Activated T-cell treated with anti-CD3 and anti-CD28 coated beads, Interleukin-2, amount 50 U/mL, for 4 hours (primary cell): ENCODE results near the gene APOBEC2. TPM values are rescaled to one million over a fixed set of nuclear protein-coding genes. Genes with fewer than 3 reads are reported as not detected.

ENCODE experiments used
- ATAC-seq, 2 donors: fragments of 200-7000 bp; cut with Tn5 transposase; one replicate each; pipeline ENCODE4 v1.10.0; 2021
- DNase-seq: peaks from one replicate; pipeline ENCODE4 v3.0.0-alpha.2; 2020
- H3K27me3 Mint-ChIP-seq: one replicate; pipeline ENCODE4 v1.8.0; 2021; ENCODE audit warnings: low read depth, mixed read lengths
- H3K36me3 Mint-ChIP-seq: one replicate; pipeline ENCODE4 v1.8.0; 2022; ENCODE audit warnings: mixed read lengths; ENCODE audit not compliant: insufficient read depth
- H3K4me1 Mint-ChIP-seq: one replicate; pipeline ENCODE4 v1.8.0; 2021; ENCODE audit warnings: low read depth, mixed read lengths
- H3K4me3 Mint-ChIP-seq: one replicate; pipeline ENCODE4 v1.8.0; 2021; ENCODE audit warnings: mild to moderate bottlenecking, moderate library complexity, mixed read lengths
- H3K9me3 Mint-ChIP-seq: one replicate; pipeline ENCODE4 v1.8.0; 2021; ENCODE audit warnings: mixed read lengths
- total RNA-seq, 3 donors: library from RNA; stranded (reverse); gene quantifications; one replicate each; pipeline ENCODE4 v1.2.1, GENCODE V29; 2021

The APOBEC2 gene
- total RNA-seq, 3 donors from 2014 or later: not detected

- H3K9me3 Mint-ChIP-seq: no peaks in the 10 kb centered on the region
- peaks cover 26% of the 10 kb centered on the region for H3K36me3 Mint-ChIP-seq
- ATAC-seq (no peak), DNase-seq (no peak)
- H3K4me1 Mint-ChIP-seq: peaks cover 67% of the 10 kb centered on the region
- no peaks in the 10 kb centered on the region for H3K27me3 Mint-ChIP-seq
- peak overlapping the region; percentile 96 for H3K4me3 Mint-ChIP-seq
Observed at GRCh38 chr6:41075651-41076626, 22.9 kb downstream of the APOBEC2 start.

DNA sequence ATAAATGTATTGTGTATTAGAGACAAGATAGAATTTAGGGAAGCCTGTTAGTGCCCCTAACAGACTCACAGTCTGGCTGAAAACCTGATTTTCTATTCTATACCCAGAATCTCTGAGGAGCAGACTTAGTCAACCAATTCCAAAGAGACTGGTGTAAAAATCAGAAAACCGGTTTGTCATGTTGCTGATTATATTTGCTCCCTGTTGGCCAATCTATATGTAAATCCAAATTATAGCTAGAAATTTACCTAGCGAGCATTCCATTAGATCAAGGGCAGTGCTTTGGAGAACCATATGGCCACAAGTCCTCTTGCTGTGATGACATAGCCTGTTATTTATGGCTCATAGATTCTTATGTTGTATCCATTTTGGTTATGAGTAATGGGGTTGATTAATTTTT is 24.5 kb downstream of the APOBEC2 start:
- H3K4me3 Mint-ChIP-seq: no peak overlapping the region
- no peaks in the 10 kb centered on the region for H3K27me3 Mint-ChIP-seq
- H3K36me3 Mint-ChIP-seq: peaks cover 31% of the 10 kb centered on the region
- peaks cover 73% of the 10 kb centered on the region for H3K4me1 Mint-ChIP-seq
- no peaks in the 10 kb centered on the region for H3K9me3 Mint-ChIP-seq
- DNase-seq (no peak), ATAC-seq (no peak)

- DNase-seq (no peak), ATAC-seq (no peak)
- Mint-ChIP-seq H3K9me3 (no peaks in the 10 kb centered on the region), H3K4me1 (peaks cover 77% of the 10 kb centered on the region), H3K36me3 (peaks cover 31% of the 10 kb centered on the region), H3K4me3 (no peak overlapping the region), H3K27me3 (no peaks in the 10 kb centered on the region)
Observed at GRCh38 chr6:41078101-41078500, 25.1 kb downstream of the APOBEC2 start.

- no peaks in the 10 kb centered on the region for H3K27me3 Mint-ChIP-seq
- no peak overlapping the region for H3K4me3 Mint-ChIP-seq
- H3K9me3 Mint-ChIP-seq: no peaks in the 10 kb centered on the region
- ATAC-seq: no peak
- no peak for DNase-seq
- H3K4me1 Mint-ChIP-seq: peaks cover 78% of the 10 kb centered on the region
- peaks cover 35% of the 10 kb centered on the region for H3K36me3 Mint-ChIP-seq
Observed at GRCh38 chr6:41079080-41079479, 26.1 kb downstream of the APOBEC2 start.

GRCh38 chr6:41080621-41081020 is 27.6 kb downstream of the APOBEC2 start:
- no peaks in the 10 kb centered on the region for H3K9me3 Mint-ChIP-seq
- DNase-seq (no peak), ATAC-seq (peak in 1 of 2 donors; percentile 50)
- peaks cover 64% of the 10 kb centered on the region for H3K4me1 Mint-ChIP-seq
- peak overlapping the region; percentile 77 for H3K4me3 Mint-ChIP-seq
- H3K36me3 Mint-ChIP-seq: peaks cover 36% of the 10 kb centered on the region
- no peaks in the 10 kb centered on the region for H3K27me3 Mint-ChIP-seq

DNA sequence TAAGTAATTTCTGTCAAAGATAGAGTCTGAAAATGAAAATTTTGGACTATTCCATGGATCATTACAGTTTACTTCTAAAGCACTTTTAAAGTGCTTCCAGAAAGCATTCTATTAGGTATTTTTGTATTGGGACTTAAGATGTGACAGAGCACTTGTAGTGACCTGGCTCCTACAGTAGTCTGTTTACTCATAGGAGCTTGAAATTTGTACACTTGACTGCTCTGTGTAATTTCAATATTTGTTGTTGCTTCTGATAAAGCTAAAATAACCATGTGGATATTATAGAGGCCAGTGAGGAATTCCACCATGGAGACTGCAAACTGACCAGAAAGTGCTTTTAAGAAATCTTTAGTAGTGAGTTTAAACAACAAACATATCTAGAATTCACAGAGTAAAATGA is 30.1 kb downstream of the APOBEC2 start:
- ATAC-seq (no peak), DNase-seq (no peak)
- Mint-ChIP-seq H3K9me3 (no peaks in the 10 kb centered on the region), H3K4me1 (peaks cover 49% of the 10 kb centered on the region), H3K27me3 (no peaks in the 10 kb centered on the region), H3K36me3 (peaks cover 43% of the 10 kb centered on the region), H3K4me3 (no peak overlapping the region)

DNA sequence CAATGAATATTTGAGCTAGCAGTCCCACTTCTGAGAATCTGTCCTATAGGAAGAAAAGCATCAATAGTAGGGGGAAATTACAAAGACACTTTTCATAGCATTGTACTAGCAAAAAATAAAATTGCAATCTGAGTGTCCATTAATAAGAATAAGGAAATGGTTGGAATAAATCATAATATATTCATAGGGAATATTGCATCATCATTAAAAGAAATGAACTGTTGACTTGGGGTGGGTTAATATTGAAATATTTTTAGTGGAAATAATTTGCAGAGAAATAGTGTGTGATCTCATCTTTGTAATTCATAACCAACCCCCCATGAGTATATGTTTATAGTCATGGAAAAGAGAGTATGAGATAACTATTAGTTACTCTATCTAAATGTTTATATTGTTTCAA is 32.2 kb downstream of the APOBEC2 start:
- no peaks in the 10 kb centered on the region for H3K9me3 Mint-ChIP-seq
- ATAC-seq: no peak
- no peak for DNase-seq
- peaks cover 31% of the 10 kb centered on the region for H3K4me1 Mint-ChIP-seq
- no peak overlapping the region for H3K4me3 Mint-ChIP-seq
- H3K27me3 Mint-ChIP-seq: no peaks in the 10 kb centered on the region
- peaks cover 40% of the 10 kb centered on the region for H3K36me3 Mint-ChIP-seq

DNA sequence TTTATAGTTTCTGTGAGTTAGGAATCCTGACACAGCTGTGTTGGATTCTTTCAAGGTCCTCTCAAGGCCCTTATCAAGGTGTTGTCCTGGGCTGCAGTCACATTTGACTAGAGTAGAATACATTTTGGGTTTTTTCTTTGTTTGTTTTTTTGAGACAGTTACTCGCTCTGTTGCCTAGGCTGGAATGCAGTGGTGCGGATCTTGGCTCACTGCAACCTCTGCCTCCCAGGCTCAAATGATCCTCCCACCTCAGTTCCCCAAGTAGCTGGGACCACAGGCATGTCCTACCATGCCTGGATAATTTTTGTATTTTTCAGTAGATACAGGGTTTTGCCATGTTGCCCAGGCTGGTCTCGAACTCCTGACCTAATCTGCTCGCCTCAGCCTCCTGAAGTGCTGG is 35.4 kb downstream of the APOBEC2 start:
- Mint-ChIP-seq H3K4me3 (no peak overlapping the region), H3K27me3 (no peaks in the 10 kb centered on the region), H3K4me1 (peaks cover 6% of the 10 kb centered on the region), H3K9me3 (no peaks in the 10 kb centered on the region), H3K36me3 (peaks cover 48% of the 10 kb centered on the region)
- ATAC-seq: no peak
- no peak for DNase-seq

- Mint-ChIP-seq H3K36me3 (peaks cover 49% of the 10 kb centered on the region), H3K4me1 (peaks cover 2% of the 10 kb centered on the region), H3K4me3 (no peak overlapping the region), H3K27me3 (no peaks in the 10 kb centered on the region), H3K9me3 (no peaks in the 10 kb centered on the region)
- no peak for DNase-seq
- ATAC-seq: no peak
Observed at GRCh38 chr6:41090841-41091761, 38.1 kb downstream of the APOBEC2 start.

- Mint-ChIP-seq H3K27me3 (no peaks in the 10 kb centered on the region), H3K9me3 (no peaks in the 10 kb centered on the region), H3K4me3 (no peak overlapping the region), H3K36me3 (peaks cover 59% of the 10 kb centered on the region), H3K4me1 (peaks cover 1% of the 10 kb centered on the region)
- ATAC-seq (no peak), DNase-seq (no peak)
Observed at GRCh38 chr6:41092421-41093140, 39.6 kb downstream of the APOBEC2 start.

GRCh38 chr6:41093729-41094128 is 40.7 kb downstream of the APOBEC2 start:
- peaks cover 70% of the 10 kb centered on the region for H3K36me3 Mint-ChIP-seq
- no peaks in the 10 kb centered on the region for H3K27me3 Mint-ChIP-seq
- DNase-seq: no peak
- no peaks in the 10 kb centered on the region for H3K9me3 Mint-ChIP-seq
- peaks cover 1% of the 10 kb centered on the region for H3K4me1 Mint-ChIP-seq
- no peak overlapping the region for H3K4me3 Mint-ChIP-seq
- no peak for ATAC-seq

DNA sequence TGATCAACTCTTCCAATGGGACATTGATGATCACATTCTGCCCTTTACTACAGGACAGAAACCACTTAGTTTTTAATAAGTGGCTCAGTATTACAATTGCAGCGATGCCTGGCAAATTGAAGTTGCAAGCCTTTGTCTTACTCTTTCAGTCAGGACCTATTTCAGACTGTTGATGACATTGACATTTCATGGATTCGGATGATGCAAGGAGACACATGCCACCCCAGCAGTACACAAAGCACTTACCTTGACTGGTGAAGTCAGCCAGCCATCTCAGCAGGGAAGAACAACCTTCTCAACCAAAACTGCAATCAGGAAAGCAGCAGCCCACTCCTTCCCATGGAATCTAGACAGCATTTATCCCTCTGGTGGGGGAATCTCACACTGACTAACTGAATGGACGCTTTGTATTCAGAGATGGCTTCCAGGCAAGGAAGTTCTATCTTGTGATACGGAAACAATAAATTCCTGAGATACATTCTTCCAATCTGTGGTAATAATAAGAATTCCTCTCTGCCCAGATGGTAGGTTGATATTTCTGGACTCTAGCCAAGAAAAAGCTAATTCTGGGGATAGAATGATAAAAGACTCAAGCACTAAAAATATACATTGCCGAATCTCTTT is 44.6 kb downstream of the APOBEC2 start:
- ATAC-seq (no peak), DNase-seq (no peak)
- Mint-ChIP-seq H3K36me3 (peaks cover 61% of the 10 kb centered on the region), H3K9me3 (no peaks in the 10 kb centered on the region), H3K4me3 (no peak overlapping the region), H3K27me3 (no peaks in the 10 kb centered on the region), H3K4me1 (peaks cover 6% of the 10 kb centered on the region)

- ATAC-seq (no peak), DNase-seq (no peak)
- H3K36me3 Mint-ChIP-seq: peaks cover 57% of the 10 kb centered on the region
- no peaks in the 10 kb centered on the region for H3K27me3 Mint-ChIP-seq
- no peak overlapping the region for H3K4me3 Mint-ChIP-seq
- no peaks in the 10 kb centered on the region for H3K9me3 Mint-ChIP-seq
- peaks cover 6% of the 10 kb centered on the region for H3K4me1 Mint-ChIP-seq
Observed at GRCh38 chr6:41098366-41098765, 45.4 kb downstream of the APOBEC2 start.
